GM12878 (cell line): ENCODE data around the gene FUT3. TPM values are rescaled to one million over a fixed set of nuclear protein-coding genes. Genes with fewer than 3 reads are reported as not detected.

ENCODE experiments used
- ATAC-seq: fragments of 200-7000 bp; cut with Tn5 transposase; 3 replicates; pipeline ENCODE4 v1.9.1; 2020; ENCODE audit warnings: mild to moderate bottlenecking, moderate library complexity
- BruUV-seq: library from RNA; stranded (reverse); fragments of 400-500 nt; replicated peaks from 2 replicates; lab custom pipeline; 2021; lab: Mats Ljungman, UMichigan
- CTCF ChIA-PET: fragments of 300-600 bp; sonication (Branson Sonifier 250); formaldehyde crosslinking; extraction: SDS; loops from one replicate; lab custom pipeline; 2021; ENCODE audit warnings: inconsistent platforms; lab: Yijun Ruan, JAX
- POLR2A ChIA-PET: fragments of 350-600 bp; formaldehyde crosslinking; extraction: SDS; loops from one replicate; lab custom pipeline; 2021; ENCODE audit warnings: inconsistent platforms; lab: Charles Lee
- RAD21 ChIA-PET: fragments of 300-600 bp; sonication (Branson Sonifier 250); formaldehyde crosslinking; loops from one replicate; lab custom pipeline; 2023; ENCODE audit warnings: antibody characterized with exemption; ENCODE audit not compliant: unreplicated experiment; lab: Charles Lee
- SMC1A ChIA-PET: fragments of 300-600 bp; sonication (Branson Sonifier 250); formaldehyde crosslinking; loops from one replicate; lab custom pipeline; 2023; ENCODE audit not compliant: unreplicated experiment, uncharacterized antibody; lab: Charles Lee
- DNase-seq: peaks from one replicate; pipeline ENCODE4 v3.0.0-alpha.2; 2011; ENCODE audit warnings: low read depth, low spot score
- FAIRE-seq: peaks from 3 replicates; lab custom pipeline; 2011; peaks lifted over from hg19 to GRCh38; lab: Jason Lieb, UNC
- H2AFZ ChIP-seq: 2 replicates; pipeline ENCODE4 v1.6.0; 2011; ENCODE audit warnings: low read depth, low read length, control low read depth; ENCODE audit not compliant: control insufficient read depth
- H3K27ac ChIP-seq: 2 replicates; pipeline ENCODE4 v1.5.1; 2011; ENCODE audit warnings: control low read depth; ENCODE audit not compliant: control insufficient read depth, insufficient read depth
- H3K27me3 ChIP-seq, 2 experiments: replicated peaks in 1 of 2; 2 replicates each; pipeline versions ENCODE4 v1.6.0 to v1.6.1; 2011; ENCODE audit warnings: low read length in 1 of 2; ENCODE audit not compliant: control insufficient read depth in 2 of 2, insufficient read depth in 2 of 2
- H3K36me3 ChIP-seq, 2 experiments: 2 replicates each; pipeline ENCODE4 v1.5.1; 2011; ENCODE audit warnings: low read length in 1 of 2; ENCODE audit not compliant: control insufficient read depth in 2 of 2, insufficient read depth in 2 of 2
- H3K4me1 ChIP-seq: 2 replicates; pipeline ENCODE4 v1.6.1; 2011; ENCODE audit warnings: mild to moderate bottlenecking, low read length, moderate library complexity, mixed read lengths; ENCODE audit not compliant: control insufficient read depth, insufficient read depth
- H3K4me2 ChIP-seq: 2 replicates; pipeline ENCODE4 v1.6.0; 2011; ENCODE audit warnings: control low read depth; ENCODE audit not compliant: control insufficient read depth, insufficient read depth
- H3K4me3 ChIP-seq: fragments of 200-600 bp; sonication (generic); 2 replicates; pipeline ENCODE4 v1.5.1; 2016
- H3K79me2 ChIP-seq: 2 replicates; pipeline ENCODE4 v1.6.0; 2011; ENCODE audit warnings: low read length; ENCODE audit not compliant: control insufficient read depth, insufficient read depth
- H3K9ac ChIP-seq: 2 replicates; pipeline ENCODE4 v1.8.0; 2011; ENCODE audit warnings: low read length, control low read depth, mixed read lengths; ENCODE audit not compliant: control insufficient read depth, insufficient read depth
- H3K9me3 ChIP-seq: replicated peaks from 3 replicates; pipeline ENCODE4 v1.5.1; 2011; ENCODE audit warnings: mild to moderate bottlenecking, low read length; ENCODE audit not compliant: control insufficient read depth, insufficient read depth
- H4K20me1 ChIP-seq: 2 replicates; pipeline ENCODE4 v1.6.0; 2011; ENCODE audit not compliant: control insufficient read depth, insufficient read depth
- ASH2L ChIP-seq: fragments of 300-600, 200-600 bp; sonication (generic); IDR thresholded peaks from 2 replicates; pipeline ENCODE4 v1.6.1; 2017; ENCODE audit warnings: low read depth, mild to moderate bottlenecking, borderline replicate concordance
- EZH2 ChIP-seq: IDR thresholded peaks from 2 replicates; pipeline ENCODE4 v1.6.1; 2012; ENCODE audit warnings: low read depth, mild to moderate bottlenecking, control low read depth, inconsistent platforms, low read length, borderline replicate concordance; ENCODE audit not compliant: control insufficient read depth
- JUNB ChIP-seq: IDR thresholded peaks from 2 replicates; pipeline ENCODE4 v1.6.1; 2016; ENCODE audit warnings: antibody characterized with exemption, mild to moderate bottlenecking
- RFX5 ChIP-seq: IDR thresholded peaks from 2 replicates; pipeline ENCODE4 v1.6.1; 2011; ENCODE audit warnings: low read depth, low read length, improper control_type of control experiment
- ZBED1 ChIP-seq: IDR thresholded peaks from 2 replicates; pipeline ENCODE4 v1.6.1; 2016; ENCODE audit warnings: borderline replicate concordance
- WGBS: methylation state at CpG from one replicate; pipeline ENCODE4 v1.1.6; 2016; ENCODE audit warnings: low lambda C conversion rate; ENCODE audit not compliant: insufficient replicate concordance, insufficient coverage; ENCODE audit errors: missing lambda C conversion rate; 5-methylcytosine and 5-hydroxymethylcytosine counted together
- in situ Hi-C: fragments of 300-500 bp; cut with MboI; formaldehyde crosslinking; loops from 9 replicates; pipeline ENCODE4 v1.14.3; 2018; ENCODE audit warnings: mixed read lengths
- intact Hi-C: fragments of 100-400 bp; cut with micrococcal nuclease; formaldehyde crosslinking; loops from one replicate; pipeline ENCODE4 v1.14.2; 2022; ENCODE audit not compliant: unreplicated experiment
- polyA plus RNA-seq, 11 experiments: library from polyadenylated mRNA; depleted of rRNA in 4 of 11; unstranded in 6 of 11; stranded (reverse) in 5 of 11; fragments of >200 nt; fragmentation: Nextera tagmentation in 4 of 11; fragmentation: Illumina TruSeq in 1 of 11; extraction: Ambion mirVana in 4 of 11; extraction: Trizol in 1 of 11; gene quantifications; 1 replicate in 1 of 11; 2 replicates in 10 of 11; pipeline versions ENCODE4 v1.2.1 to v1.2.3, GENCODE V29; 2011 to 2016; ENCODE audit warnings: inconsistent platforms in 2 of 11, missing spikeins in 2 of 11, low read depth in 1 of 11
- total RNA-seq, 4 experiments: library from RNA; depleted of rRNA in 3 of 4; stranded (reverse); fragments of >200 nt in 3 of 4; fragmentation: Illumina TruSeq in 1 of 4; extraction: Trizol in 1 of 4; gene quantifications; 2 replicates each; pipeline versions ENCODE4 v1.2.1 to v1.2.3, GENCODE V29; 2013 to 2021
- TF ChIP-seq, protein P1 (sequence below): fragments of 450-650 bp; conservative IDR thresholded peaks from 2 replicates; pipeline ENCODE4 v1.6.1; 2017; ENCODE audit warnings: mild to moderate bottlenecking, moderate library complexity
- TF ChIP-seq, protein P2 (sequence below): IDR thresholded peaks from 2 replicates; pipeline ENCODE4 v1.6.1; 2012; ENCODE audit warnings: low read length, inconsistent platforms

The FUT3 gene
- total and polyA plus RNA-seq, 10 of the 15 experiments (the other 5 are each of a cell fraction or from before 2014, with no cell fraction given), result 0.04 to 0.31 (median 0.07) TPM; not detected in 7

DNA sequence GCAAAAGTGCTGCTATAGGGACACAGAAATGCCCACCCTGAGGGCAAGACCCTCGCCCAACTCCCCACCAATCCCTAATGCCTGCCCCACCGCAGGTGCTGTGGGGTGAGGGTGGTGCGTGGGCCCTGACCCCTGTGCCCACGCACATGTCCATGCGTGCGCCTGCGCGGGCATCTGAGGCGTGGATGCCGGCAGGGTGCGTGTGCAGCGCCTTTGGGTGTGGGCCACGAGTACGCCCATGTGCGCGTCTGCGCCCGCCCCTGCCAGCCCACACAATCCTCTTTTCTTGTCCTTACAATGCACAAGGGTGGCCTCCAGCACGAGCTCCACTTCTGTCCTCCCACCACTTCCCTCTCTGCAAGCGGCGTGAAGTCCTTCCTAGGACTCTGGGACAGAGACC, 26.1 kb downstream of the FUT3 start (continued):
- TF ChIP-seq, protein P1, sequence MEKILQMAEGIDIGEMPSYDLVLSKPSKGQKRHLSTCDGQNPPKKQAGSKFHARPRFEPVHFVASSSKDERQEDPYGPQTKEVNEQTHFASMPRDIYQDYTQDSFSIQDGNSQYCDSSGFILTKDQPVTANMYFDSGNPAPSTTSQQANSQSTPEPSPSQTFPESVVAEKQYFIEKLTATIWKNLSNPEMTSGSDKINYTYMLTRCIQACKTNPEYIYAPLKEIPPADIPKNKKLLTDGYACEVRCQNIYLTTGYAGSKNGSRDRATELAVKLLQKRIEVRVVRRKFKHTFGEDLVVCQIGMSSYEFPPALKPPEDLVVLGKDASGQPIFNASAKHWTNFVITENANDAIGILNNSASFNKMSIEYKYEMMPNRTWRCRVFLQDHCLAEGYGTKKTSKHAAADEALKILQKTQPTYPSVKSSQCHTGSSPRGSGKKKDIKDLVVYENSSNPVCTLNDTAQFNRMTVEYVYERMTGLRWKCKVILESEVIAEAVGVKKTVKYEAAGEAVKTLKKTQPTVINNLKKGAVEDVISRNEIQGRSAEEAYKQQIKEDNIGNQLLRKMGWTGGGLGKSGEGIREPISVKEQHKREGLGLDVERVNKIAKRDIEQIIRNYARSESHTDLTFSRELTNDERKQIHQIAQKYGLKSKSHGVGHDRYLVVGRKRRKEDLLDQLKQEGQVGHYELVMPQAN, result no peak
- TF ChIP-seq, protein P2, sequence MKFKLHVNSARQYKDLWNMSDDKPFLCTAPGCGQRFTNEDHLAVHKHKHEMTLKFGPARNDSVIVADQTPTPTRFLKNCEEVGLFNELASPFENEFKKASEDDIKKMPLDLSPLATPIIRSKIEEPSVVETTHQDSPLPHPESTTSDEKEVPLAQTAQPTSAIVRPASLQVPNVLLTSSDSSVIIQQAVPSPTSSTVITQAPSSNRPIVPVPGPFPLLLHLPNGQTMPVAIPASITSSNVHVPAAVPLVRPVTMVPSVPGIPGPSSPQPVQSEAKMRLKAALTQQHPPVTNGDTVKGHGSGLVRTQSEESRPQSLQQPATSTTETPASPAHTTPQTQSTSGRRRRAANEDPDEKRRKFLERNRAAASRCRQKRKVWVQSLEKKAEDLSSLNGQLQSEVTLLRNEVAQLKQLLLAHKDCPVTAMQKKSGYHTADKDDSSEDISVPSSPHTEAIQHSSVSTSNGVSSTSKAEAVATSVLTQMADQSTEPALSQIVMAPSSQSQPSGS, result no peak

DNA sequence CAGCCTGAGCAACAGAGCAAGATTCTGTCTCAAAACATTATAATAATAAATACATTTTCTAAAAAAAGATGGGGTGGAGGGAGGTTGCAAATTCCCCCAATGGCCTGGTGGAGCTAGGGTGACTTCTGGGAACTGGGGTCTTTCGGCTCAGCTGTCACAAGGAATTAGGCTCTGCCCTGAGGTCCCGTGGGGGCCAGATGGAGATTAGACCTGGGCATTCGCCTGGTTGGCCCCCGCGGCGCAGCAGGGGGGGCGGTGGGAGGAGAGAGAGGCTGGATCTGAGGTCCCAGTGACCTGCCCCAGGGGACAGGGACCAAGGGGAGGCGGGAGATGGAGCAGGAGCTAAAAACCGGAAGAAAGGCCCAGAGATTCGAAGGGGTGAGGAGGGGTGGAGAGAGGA, 26.5 kb downstream of the FUT3 start:
- ChIA-PET SMC1A (no interaction called here), RAD21 (no interaction called here), POLR2A (no interaction called here), CTCF (interaction anchor here (1.1 kb wide), 1 partner anchor 21 kb away, joined by 4 read pairs; no protein-coding TSS in a partner anchor)
- Histone ChIP-seq H3K79me2 (no peaks in the 10 kb centered on the region), H3K4me3 (no peak overlapping the region), H3K27me3 (peaks cover 0 to 4% of the 10 kb centered on the region in 2 experiments; a peak in 2 of 4 replicates), H3K4me1 (peaks cover 24% of the 10 kb centered on the region), H3K9ac (no peak overlapping the region), H3K9me3 (no peaks in the 10 kb centered on the region), H3K27ac (no peak overlapping the region), H4K20me1 (no peaks in the 10 kb centered on the region), H2AFZ (no peak overlapping the region), H3K4me2 (no peak overlapping the region), H3K36me3 (no peaks in the 10 kb centered on the region)
- intact Hi-C loops, result no loop called here
- no TSS peak for BruUV-seq
- no peak for FAIRE-seq
- in situ Hi-C loops, result no loop called here
- WGBS, result 85% methylated on average over 10 of the region's 10 CpGs
- ATAC-seq, result no peak
- no peak for DNase-seq
- no peak for TF ChIP-seq JUNB
- no peak for TF ChIP-seq ZBED1
- TF ChIP-seq RFX5, result no peak
- TF ChIP-seq EZH2, result no peak
- TF ChIP-seq ASH2L, result no peak
